SK-N-MC (cell line): Measurements from ENCODE around the gene RPL38.

Experiments
- DNase-seq: peaks from one replicate; pipeline ENCODE4 v3.0.0-alpha.2; 2011; ENCODE audit warnings: low read depth, low spot score
- H3K27ac ChIP-seq: fragments of 200-600 bp; sonication (generic); 2 replicates; pipeline ENCODE4 v1.5.1; 2016; ENCODE audit warnings: mixed run types
- H3K36me3 ChIP-seq: fragments of 200-600 bp; sonication (generic); 2 replicates; pipeline ENCODE4 v1.6.1; 2017; ENCODE audit warnings: antibody characterized with exemption, low read length, mixed read lengths; ENCODE audit not compliant: insufficient read depth
- H3K4me3 ChIP-seq: fragments of 200-600 bp; sonication (generic); 2 replicates; pipeline ENCODE4 v1.5.1; 2016
- H3K9ac ChIP-seq: fragments of 200-600 bp; sonication (generic); 2 replicates; pipeline ENCODE4 v1.8.0; 2017; ENCODE audit warnings: mixed run types, mixed read lengths; ENCODE audit not compliant: insufficient read length
- H3K9me3 ChIP-seq: fragments of 200-600 bp; sonication (generic); 2 replicates; pipeline ENCODE4 v1.6.1; 2017; ENCODE audit warnings: low read depth, mild to moderate bottlenecking, antibody characterized with exemption, low read length, moderate library complexity, mixed read lengths
- EZH2 ChIP-seq: fragments of 200-600 bp; sonication (generic); IDR thresholded peaks from one replicate; pipeline ENCODE4 v1.6.1; 2017; ENCODE audit warnings: antibody characterized with exemption
- FOXP2 ChIP-seq: optimal IDR thresholded peaks from 2 replicates; pipeline ENCODE3; 2011; ENCODE audit warnings: mild to moderate bottlenecking, moderate library complexity; ENCODE audit not compliant: insufficient read depth; ENCODE audit errors: extremely low read length, control extremely low read depth
- POLR2AphosphoS5 ChIP-seq: IDR thresholded peaks from 2 replicates; pipeline ENCODE4 v1.6.1; 2012; ENCODE audit warnings: mild to moderate bottlenecking, low read depth, low read length, borderline replicate concordance

The RPL38 gene

DNA sequence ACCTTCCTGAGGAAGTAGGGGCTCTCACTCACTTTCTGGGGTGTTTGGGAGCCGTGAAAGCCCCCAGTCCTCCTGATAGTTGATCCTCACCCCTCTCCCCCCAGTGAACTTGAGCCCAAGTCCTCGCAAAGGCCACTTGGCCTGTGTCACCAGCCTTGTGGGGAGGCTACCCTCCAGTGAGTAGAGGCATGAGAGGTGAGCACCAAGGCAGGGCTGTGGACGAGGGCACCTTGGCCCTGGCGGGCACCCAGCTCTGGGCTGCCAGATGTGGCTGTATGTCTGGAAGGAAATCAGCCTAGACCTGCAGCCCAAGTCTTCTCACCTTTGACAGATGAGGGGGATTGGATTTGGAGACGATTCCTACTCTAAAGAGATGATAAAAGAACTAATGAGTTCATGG, 13.0 kb downstream of the RPL38 start:
- Histone ChIP-seq H3K36me3 (peaks cover 2% of the 10 kb centered on the region; the same call in 1 of the 2 replicates), H3K27ac (no peak overlapping the region), H3K9me3 (no peaks in the 10 kb centered on the region), H3K4me3 (no peak overlapping the region), H3K9ac (no peak overlapping the region)
- TF ChIP-seq FOXP2 (no peak), POLR2AphosphoS5 (no peak), EZH2 (no peak)
- no peak for DNase-seq

GRCh38 chr17:74217037-74217730, 13.7 kb downstream of the RPL38 start:
- Histone ChIP-seq H3K27ac (no peak overlapping the region), H3K4me3 (no peak overlapping the region), H3K36me3 (no peaks in the 10 kb centered on the region), H3K9ac (no peak overlapping the region), H3K9me3 (no peaks in the 10 kb centered on the region)
- DNase-seq, result no peak
- no peak for TF ChIP-seq EZH2
- no peak for TF ChIP-seq FOXP2
- TF ChIP-seq POLR2AphosphoS5, result no peak

GRCh38 chr17:74217888-74218287, 14.4 kb downstream of the RPL38 start:
- Histone ChIP-seq H3K9ac (no peak overlapping the region), H3K4me3 (no peak overlapping the region), H3K27ac (no peak overlapping the region), H3K9me3 (no peaks in the 10 kb centered on the region), H3K36me3 (no peaks in the 10 kb centered on the region)
- no peak for DNase-seq
- TF ChIP-seq FOXP2 (no peak), POLR2AphosphoS5 (no peak), EZH2 (no peak)

DNA sequence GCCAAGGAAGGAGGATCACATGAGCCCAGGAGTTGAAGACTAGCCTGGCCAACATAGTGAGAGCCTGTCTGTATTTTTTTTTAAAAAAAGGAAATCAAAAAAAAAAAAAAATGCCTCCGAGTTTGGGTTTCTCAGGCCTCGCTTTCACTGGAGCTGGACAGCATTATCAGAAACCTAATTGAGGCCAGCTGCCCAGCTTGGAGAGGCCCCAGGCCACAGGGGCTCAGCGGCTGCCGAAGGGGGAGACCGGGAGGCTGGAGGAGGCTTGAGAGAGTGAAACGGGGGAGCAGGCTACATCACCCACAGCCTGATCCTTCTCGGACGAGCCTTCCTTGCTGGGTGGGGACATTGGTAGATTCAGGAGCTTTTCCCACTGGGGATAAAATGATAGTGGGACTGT, 15.0 kb downstream of the RPL38 start:
- Histone ChIP-seq H3K9me3 (no peaks in the 10 kb centered on the region), H3K9ac (no peak overlapping the region), H3K36me3 (no peaks in the 10 kb centered on the region), H3K27ac (no peak overlapping the region), H3K4me3 (no peak overlapping the region)
- no peak for TF ChIP-seq POLR2AphosphoS5
- TF ChIP-seq FOXP2, result no peak
- no peak for TF ChIP-seq EZH2
- DNase-seq, result no peak

GRCh38 chr17:74219576-74220133, 16.2 kb downstream of the RPL38 start:
- no peak overlapping the region for H3K4me3 ChIP-seq
- H3K9me3 ChIP-seq, result no peaks in the 10 kb centered on the region
- DNase-seq, result no peak
- H3K9ac ChIP-seq, result no peak overlapping the region
- no peaks in the 10 kb centered on the region for H3K36me3 ChIP-seq
- no peak for TF ChIP-seq POLR2AphosphoS5
- no peak for TF ChIP-seq FOXP2
- no peak for TF ChIP-seq EZH2
- H3K27ac ChIP-seq, result no peak overlapping the region

DNA sequence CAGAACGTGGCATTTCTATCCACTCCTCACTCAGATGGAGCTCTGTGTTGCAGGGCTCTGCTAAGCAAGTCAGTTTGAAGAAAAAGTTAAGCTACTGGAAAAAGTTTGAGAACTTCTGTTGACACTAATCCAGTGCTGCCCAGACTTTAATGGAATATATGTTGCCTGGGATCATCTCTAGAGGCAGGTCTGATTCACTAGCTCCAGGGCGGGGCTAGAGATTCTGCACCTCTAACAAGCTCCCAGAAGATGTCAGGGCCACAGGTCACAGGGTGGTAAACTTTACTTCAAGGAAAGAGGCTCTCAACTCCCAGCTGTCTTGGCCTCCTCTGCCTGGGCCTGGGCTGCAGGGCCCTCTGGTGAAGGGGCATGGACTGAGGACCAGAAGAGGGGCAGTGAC, 16.7 kb downstream of the RPL38 start:
- DNase-seq, result no peak
- no peak for TF ChIP-seq POLR2AphosphoS5
- TF ChIP-seq EZH2, result no peak
- no peak for TF ChIP-seq FOXP2
- Histone ChIP-seq H3K9me3 (no peaks in the 10 kb centered on the region), H3K27ac (no peak overlapping the region), H3K36me3 (no peaks in the 10 kb centered on the region), H3K9ac (no peak overlapping the region), H3K4me3 (no peak overlapping the region)

DNA sequence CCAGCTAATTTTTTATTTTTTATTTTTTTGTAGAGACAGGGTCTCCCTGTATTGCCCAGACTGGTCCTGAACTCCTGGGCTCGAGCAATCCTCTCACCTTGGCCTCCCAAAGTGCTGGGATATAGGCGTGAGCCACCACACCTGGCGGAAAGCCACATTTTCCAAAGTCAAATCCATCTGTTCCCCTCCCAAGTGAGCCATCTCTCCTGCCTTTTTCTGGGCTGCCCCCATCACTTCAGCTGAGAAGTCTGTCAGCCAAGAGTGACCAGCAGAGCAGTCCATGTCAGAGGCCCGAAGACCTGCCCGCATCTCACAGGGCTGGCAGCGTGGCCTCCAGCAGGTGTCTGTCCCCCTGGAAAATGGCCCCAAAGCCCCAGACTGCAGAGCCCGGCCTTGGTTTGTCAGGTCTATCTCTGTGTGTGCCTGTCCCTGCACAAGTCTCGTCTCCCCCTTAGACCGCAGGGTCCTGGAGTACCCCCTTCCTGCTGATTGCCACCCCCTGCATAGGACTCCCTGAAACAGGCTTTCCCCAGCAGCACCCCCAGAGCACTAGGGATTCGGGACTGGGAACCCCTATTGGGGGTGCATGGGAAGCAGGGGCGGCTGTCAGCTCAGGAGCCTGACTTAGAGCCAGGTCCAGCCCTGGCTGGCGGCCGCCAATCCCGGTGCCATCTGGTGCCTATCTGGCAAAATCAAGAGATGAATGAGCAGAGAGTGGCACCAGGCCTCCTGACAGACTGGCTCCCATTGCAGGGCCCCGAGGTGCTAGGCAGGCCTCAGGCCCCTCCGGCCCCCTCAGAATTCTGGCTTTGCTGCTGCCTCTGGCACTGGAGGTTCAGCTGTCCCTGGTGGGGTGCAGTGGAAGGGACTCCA, 17.7 kb downstream of the RPL38 start:
- TF ChIP-seq EZH2 (no peak), FOXP2 (no peak), POLR2AphosphoS5 (no peak)
- no peaks in the 10 kb centered on the region for H3K9me3 ChIP-seq
- H3K27ac ChIP-seq, result no peak overlapping the region
- DNase-seq, result no peak
- no peaks in the 10 kb centered on the region for H3K36me3 ChIP-seq
- no peak overlapping the region for H3K9ac ChIP-seq
- no peak overlapping the region for H3K4me3 ChIP-seq

DNA sequence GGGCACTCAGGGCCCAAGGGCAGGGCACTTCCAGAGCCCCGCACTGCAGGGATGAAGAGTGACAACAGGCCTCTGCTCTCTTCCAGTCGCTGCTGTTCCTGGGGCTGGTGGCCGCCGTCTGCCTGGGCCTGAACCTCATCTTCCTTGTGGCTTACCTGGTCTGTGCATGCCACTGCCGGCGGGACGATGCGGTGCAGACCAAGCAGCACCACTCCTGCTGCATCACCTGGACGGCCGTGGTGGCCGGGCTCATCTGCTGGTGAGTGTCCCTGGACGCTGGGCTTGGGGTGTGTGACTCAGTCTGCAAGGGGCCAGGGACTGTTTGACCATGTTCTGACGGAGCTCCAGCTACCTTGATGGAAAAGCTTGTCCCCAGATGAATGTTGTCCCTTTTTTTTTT, 18.9 kb downstream of the RPL38 start:
- H3K9me3 ChIP-seq, result no peaks in the 10 kb centered on the region

More for the DNA sequence above, 18.9 kb downstream of the RPL38 start:
- no peak for DNase-seq
- Histone ChIP-seq H3K27ac (no peak overlapping the region), H3K36me3 (no peaks in the 10 kb centered on the region), H3K4me3 (no peak overlapping the region), H3K9ac (no peak overlapping the region)
- TF ChIP-seq POLR2AphosphoS5 (no peak), FOXP2 (no peak), EZH2 (no peak)
